Measurements from ENCODE around the gene BRD2.
A peak's percentile ranks its signal among the peaks of the same experiment; 100 is the strongest.

The BRD2 gene

GRCh38 chr6:32972353-32973143, 4.2 kb downstream of the BRD2 start:
- no peak for DNase-seq (ENCODE audit: low read depth)
- H3K4me3 ChIP-seq (ENCODE audit: control insufficient read depth, low read depth, low read length): peak overlapping the region; percentile 91
- no peak for TF ChIP-seq CTCF (IDR thresholded peaks at IDR 0.05; ENCODE audit: control insufficient read depth, insufficient read depth, low read depth, low read length, missing control alignments)

DNA sequence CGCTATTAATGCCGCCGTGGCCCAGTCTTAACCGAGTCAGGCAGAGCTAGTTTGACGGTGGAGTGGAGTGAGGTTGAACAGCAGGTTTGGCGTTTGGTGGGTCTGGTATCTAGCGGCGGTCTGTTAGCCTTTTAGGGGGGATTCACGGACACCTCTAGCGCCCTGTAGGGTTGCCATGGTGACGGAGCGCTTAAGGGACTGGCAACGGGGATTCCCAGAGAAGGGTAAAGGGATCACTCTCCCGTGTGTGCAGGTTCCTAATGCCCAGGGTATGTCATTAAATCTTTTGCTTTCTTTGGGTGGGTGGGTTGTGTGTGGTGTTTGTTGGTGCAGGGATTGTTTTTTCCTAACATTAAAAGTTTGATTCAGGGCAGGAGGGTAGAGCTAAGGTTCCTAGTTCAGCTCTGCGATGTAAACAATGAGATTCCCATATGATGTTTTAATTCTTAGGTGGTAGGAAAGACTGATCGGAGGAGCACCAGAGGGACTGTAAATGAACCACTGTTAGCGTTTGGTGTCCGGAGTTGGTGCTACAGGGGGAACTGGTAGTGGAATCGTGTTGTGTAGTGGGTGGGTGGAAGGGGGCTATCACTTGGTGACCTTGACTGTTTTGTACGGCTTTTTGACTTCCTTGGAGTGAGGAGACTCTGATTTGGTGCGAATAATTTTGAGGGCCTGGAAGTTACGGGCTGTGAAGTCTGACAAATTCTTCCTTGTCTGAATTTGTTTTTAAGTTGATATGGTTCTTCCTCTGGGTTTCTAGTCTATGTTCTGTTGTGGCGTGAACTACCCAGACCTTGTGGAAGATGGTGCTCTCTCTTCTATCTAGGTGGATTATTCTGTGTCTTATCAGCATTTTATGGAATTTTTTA, 5.0 kb downstream of the BRD2 start:
- no peak for DNase-seq (ENCODE audit: low read depth)
- H3K4me3 ChIP-seq (ENCODE audit: control insufficient read depth, low read depth, low read length): peak overlapping the region; percentile 91
- TF ChIP-seq CTCF (IDR thresholded peaks at IDR 0.05; ENCODE audit: control insufficient read depth, insufficient read depth, low read depth, low read length, missing control alignments): no peak

DNA sequence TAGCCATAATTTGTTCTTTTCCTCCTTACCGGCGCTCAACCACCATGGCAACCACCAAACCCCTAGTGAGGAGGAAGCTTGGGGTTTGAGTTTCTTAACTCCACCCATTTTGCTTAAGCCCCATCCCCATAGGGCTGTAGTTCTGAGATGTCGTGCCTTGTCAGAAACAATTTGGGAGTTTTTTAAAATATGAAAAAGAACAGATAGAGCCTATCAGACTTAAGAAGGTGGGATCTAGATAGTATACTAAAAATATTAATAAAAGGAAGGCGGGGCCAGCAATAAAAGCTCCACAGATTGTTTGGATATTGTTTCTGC, 5.6 kb downstream of the BRD2 start:
- DNase-seq (ENCODE audit: low read depth): no peak
- TF ChIP-seq CTCF (IDR thresholded peaks at IDR 0.05; ENCODE audit: control insufficient read depth, insufficient read depth, low read depth, low read length, missing control alignments): no peak
- H3K4me3 ChIP-seq (ENCODE audit: control insufficient read depth, low read depth, low read length): peak overlapping the region; percentile 91

- no peak for TF ChIP-seq CTCF (IDR thresholded peaks at IDR 0.05; ENCODE audit: control insufficient read depth, insufficient read depth, low read depth, low read length, missing control alignments)
- no peak for DNase-seq (ENCODE audit: low read depth)
- peak overlapping the region; percentile 91 for H3K4me3 ChIP-seq (ENCODE audit: control insufficient read depth, low read depth, low read length)
These were observed 6.3 kb downstream of the BRD2 start for GRCh38 chr6:32974541-32975308.

DNA sequence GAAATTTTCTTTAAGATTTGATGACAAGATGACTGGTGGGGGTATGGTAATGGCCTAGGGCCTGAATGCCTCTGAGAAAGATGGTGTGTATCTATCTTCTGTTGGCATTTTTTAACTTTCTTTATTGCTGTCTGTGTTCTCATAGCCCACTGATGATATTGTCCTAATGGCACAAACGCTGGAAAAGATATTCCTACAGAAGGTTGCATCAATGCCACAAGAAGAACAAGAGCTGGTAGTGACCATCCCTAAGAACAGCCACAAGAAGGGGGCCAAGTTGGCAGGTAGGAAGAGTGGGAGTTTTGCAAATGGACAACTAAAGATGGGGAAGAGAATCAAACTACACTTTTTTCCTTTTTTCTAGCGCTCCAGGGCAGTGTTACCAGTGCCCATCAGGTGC, 7.5 kb downstream of the BRD2 start:
- H3K4me3 ChIP-seq (ENCODE audit: control insufficient read depth, low read depth, low read length): peak overlapping the region; percentile 91
- no peak for DNase-seq (ENCODE audit: low read depth)
- no peak for TF ChIP-seq CTCF (IDR thresholded peaks at IDR 0.05; ENCODE audit: control insufficient read depth, insufficient read depth, low read depth, low read length, missing control alignments)

- no peak for DNase-seq (ENCODE audit: low read depth)
- peak overlapping the region; percentile 91 for H3K4me3 ChIP-seq (ENCODE audit: control insufficient read depth, low read depth, low read length)
- no peak for TF ChIP-seq CTCF (IDR thresholded peaks at IDR 0.05; ENCODE audit: control insufficient read depth, insufficient read depth, low read depth, low read length, missing control alignments)
These were observed 8.1 kb downstream of the BRD2 start for GRCh38 chr6:32976334-32977069.
